Measurements from ENCODE around the gene GLI2. TPM values are rescaled to one million over a fixed set of nuclear protein-coding genes. Genes with fewer than 3 reads are reported as not detected.

Gene GLI2
- total and polyA plus RNA-seq, 2 of the 8 experiments (the other 6 are each of a cell fraction or from before 2014, with no cell fraction given): 18.4 to 46.9 TPM

DNA sequence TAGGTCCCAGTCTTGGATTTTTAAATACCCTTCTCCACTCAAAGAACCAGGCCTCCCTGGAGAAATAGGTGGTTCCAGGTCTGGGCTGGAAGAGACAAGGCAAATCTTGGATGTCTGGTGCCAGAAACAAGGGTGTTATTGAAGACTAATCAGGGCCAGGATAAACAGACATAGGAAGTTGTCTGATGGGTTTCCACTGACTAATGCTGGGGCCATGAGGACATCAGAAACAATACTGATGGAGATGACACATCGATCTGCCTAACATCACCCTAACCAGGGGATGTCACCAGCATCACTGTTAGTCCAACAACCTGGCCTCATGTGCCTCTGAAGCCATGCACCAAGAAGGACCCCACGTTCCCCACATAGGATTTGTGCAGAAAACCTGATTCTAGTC lies 42.5 kb upstream of the GLI2 start:
- H3K23me2 ChIP-seq (ENCODE audit: low read depth, low read length): no peaks in the 10 kb centered on the region; the same call in 1 of the 2 replicates
- H2BK5ac ChIP-seq (ENCODE audit: low read depth, low read length): no peak overlapping the region
- no peak overlapping the region for H3K27ac ChIP-seq (ENCODE audit: low read depth, low read length)
- no peaks in the 10 kb centered on the region for H4K20me1 ChIP-seq (replicated peaks in 1 of 2; ENCODE audit: control insufficient read depth in 1 of 2, insufficient read depth in 2 of 2, low read length in 2 of 2)
- H3K79me2 ChIP-seq (ENCODE audit: control insufficient read depth in 1 of 2, insufficient read depth in 2 of 2, low read length in 2 of 2): no peaks in the 10 kb centered on the region
- CTCF ChIA-PET (ENCODE audit: partially characterized antibody): interaction anchor here (1.1 to 9.6 kb wide), 6 partner anchors 12 to 384 kb away, joined by 3 to 88 read pairs (median 4); no protein-coding TSS in a partner anchor
- H3K4me1 ChIP-seq (replicated peaks in 1 of 4; ENCODE audit: control insufficient read depth in 3 of 4, insufficient read depth in 4 of 4, low read length in 3 of 4): peaks cover 4 to 7% (median 6%) of the 10 kb centered on the region in 4 experiments; a peak in 6 of 7 replicates
- no peak overlapping the region for H2BK15ac ChIP-seq (ENCODE audit: low read length)
- no peak overlapping the region for H4K5ac ChIP-seq (ENCODE audit: insufficient read length, low read depth, low read length)
- no peak overlapping the region for H3K4ac ChIP-seq (replicated peaks; ENCODE audit: insufficient read length, low read depth, low read length)
- H3K23ac ChIP-seq (ENCODE audit: insufficient read length): no peak overlapping the region
- H2AFZ ChIP-seq (ENCODE audit: low read length): no peak overlapping the region
- H3K9me3 ChIP-seq (ENCODE audit: insufficient read depth in 2 of 2, low read depth in 1 of 2, low read length in 1 of 2): no peaks in the 10 kb centered on the region
- FAIRE-seq (no peak), DNase-seq (ENCODE audit: low read depth in 1 of 2, low spot score in 2 of 2) (no peak)
- no peak overlapping the region for H3K4me3 ChIP-seq (ENCODE audit: extremely low read depth in 1 of 4, insufficient read depth in 2 of 4, low read depth in 3 of 4, low read length in 4 of 4)
- no peaks in the 10 kb centered on the region for H3K36me3 ChIP-seq (ENCODE audit: control insufficient read depth in 2 of 4, insufficient read depth in 4 of 4, low read length in 3 of 4)
- peaks cover 0 to 21% (median 18%) of the 10 kb centered on the region in 4 experiments; a peak in 5 of 7 replicates for H3K27me3 ChIP-seq (replicated peaks in 1 of 4; ENCODE audit: control insufficient read depth in 3 of 4, extremely low read depth in 1 of 4, insufficient read depth in 3 of 4, low read length in 3 of 4)
- TF ChIP-seq SIN3A (conservative IDR thresholded peaks at IDR 0.05 in 1 of 2, IDR thresholded peaks at IDR 0.05 in 1 of 2; ENCODE audit: low read depth in 1 of 2, low read length in 2 of 2): no peak
- no peak overlapping the region for H3K56ac ChIP-seq (replicated peaks; ENCODE audit: insufficient read length, low read depth, low read length)
- no peak overlapping the region for H2AK5ac ChIP-seq (ENCODE audit: low read depth, low read length)
- H4K8ac ChIP-seq (ENCODE audit: extremely low read depth, insufficient read depth, low read length): no peak overlapping the region
- H3K14ac ChIP-seq (ENCODE audit: insufficient read length): no peak overlapping the region
- WGBS, 2 experiments (ENCODE audit: extremely low coverage in 1 of 2, insufficient coverage in 1 of 2, insufficient read length in 1 of 2, insufficient replicate concordance in 2 of 2, low coverage in 1 of 2, low lambda C conversion rate in 2 of 2, missing lambda C conversion rate in 1 of 2): 88% methylated on average over 2 of the region's 2 CpGs; no CpG with 5 or more reads in 1 of the 2 experiments
- H3K79me1 ChIP-seq (ENCODE audit: low read depth, low read length): no peaks in the 10 kb centered on the region
- H3K18ac ChIP-seq (ENCODE audit: extremely low read depth, low read length): no peak overlapping the region
- H3K4me2 ChIP-seq (ENCODE audit: insufficient read depth in 1 of 2, low read depth in 2 of 2, low read length in 2 of 2): no peak overlapping the region
- POLR2A ChIA-PET (ENCODE audit: partially characterized antibody): no interaction called here
- no peak overlapping the region for H2BK20ac ChIP-seq (ENCODE audit: low read length)
- H3K9ac ChIP-seq (replicated peaks in 1 of 4; ENCODE audit: extremely low read depth in 1 of 4, low read depth in 3 of 4, low read length in 3 of 4): no peak overlapping the region
- H2BK120ac ChIP-seq (replicated peaks; ENCODE audit: low read depth, low read length): no peak overlapping the region
- H2BK12ac ChIP-seq (ENCODE audit: low read depth, low read length): no peak overlapping the region
- H4K91ac ChIP-seq (replicated peaks; ENCODE audit: insufficient read length, low read length): no peak overlapping the region

Data from H1 (cell line).